Epithelial cell of proximal tubule (primary cell): ENCODE results near the gene SYNGR3. TPM values are rescaled to one million over a fixed set of nuclear protein-coding genes. Genes with fewer than 3 reads are reported as not detected.
A peak's percentile ranks its signal among the peaks of the same experiment; 100 is the strongest.

Source experiments
- DNase-seq: peaks from one replicate; pipeline ENCODE4 v3.0.0-alpha.2; 2011; ENCODE audit warnings: low read depth
- H3K4me3 ChIP-seq: 2 replicates; pipeline ENCODE4 v1.5.1; 2011; ENCODE audit warnings: low read depth, mild to moderate bottlenecking, low read length
- CTCF ChIP-seq: conservative IDR thresholded peaks from 2 replicates; pipeline ENCODE4 v1.5.1; 2012; ENCODE audit warnings: low read depth, mild to moderate bottlenecking, low read length
- total RNA-seq: library from RNA; depleted of rRNA; stranded (reverse); fragments of >200 nt; gene quantifications from 2 replicates; pipeline ENCODE4 v1.2.3, GENCODE V29; 2015

SYNGR3 gene
- total RNA-seq, 1 donor from 2014 or later = 22.0 TPM

DNA sequence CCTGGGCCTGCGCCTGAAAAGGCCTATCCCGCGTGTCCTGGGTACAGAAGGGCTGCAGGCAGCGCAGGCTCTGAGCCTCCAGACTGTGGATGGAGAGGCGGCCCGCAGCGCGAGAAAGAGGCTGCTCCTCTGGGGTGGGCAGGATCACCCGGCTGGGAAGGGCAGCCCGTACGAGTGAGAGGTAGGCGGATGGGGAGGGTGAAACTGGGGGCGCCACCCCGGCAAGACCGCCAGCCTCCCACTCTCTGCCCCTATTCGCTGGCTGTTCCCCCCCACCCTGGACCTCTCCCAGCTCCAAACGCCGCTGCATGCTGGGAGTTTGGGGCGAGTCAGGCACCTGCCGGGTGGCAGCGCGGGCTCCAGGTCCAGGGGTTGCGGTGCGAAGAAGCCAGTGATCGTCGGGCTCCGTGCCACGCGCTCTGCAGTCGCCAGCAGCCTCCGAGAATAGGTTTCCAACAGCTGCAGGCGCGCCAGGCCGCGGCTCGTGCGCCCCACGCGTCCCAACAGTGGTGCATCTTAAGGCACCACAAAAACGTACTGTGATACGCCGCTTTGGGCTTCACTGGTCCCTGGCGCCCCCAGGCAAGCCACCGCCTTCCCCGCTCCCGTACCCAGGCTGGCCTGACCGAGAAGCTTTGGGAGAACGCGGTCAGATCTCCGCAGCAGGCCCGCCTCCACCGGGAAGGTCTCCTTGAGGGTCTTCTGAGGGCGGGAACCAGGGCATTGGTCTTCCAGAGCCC lies 9.6 kb upstream of the SYNGR3 start:
- no peak overlapping the region for H3K4me3 ChIP-seq
- TF ChIP-seq CTCF = no peak
- DNase-seq = no peak

- no peak for TF ChIP-seq CTCF
- no peak for DNase-seq
- H3K4me3 ChIP-seq = no peak overlapping the region
Measured at GRCh38 chr16:1980770-1981087, 9.0 kb upstream of the SYNGR3 start.

DNA sequence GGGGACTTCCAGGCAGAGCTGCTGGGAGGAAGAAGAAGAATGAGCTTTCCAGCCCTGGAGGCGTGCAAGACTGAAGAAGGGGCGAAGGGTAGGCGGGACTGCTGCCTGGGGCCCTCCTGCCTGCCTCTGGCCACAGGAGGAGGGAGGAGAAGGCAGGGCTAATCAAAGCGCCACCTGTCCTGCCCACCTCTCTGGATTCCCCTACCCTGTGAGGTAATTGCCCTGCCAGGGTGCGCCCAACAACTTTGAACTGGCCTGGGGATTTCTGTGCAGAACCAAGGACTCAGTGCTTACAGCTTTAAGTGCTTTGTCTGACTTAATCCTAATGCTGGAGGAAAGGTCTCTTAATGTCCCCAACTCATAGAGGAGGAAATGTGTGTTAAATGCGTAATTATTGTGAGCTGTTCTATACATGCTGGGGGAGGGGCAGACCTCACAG lies 8.4 kb upstream of the SYNGR3 start, which contains the start of gene NOXO1:
NOXO1 (minus strand) TSS at position 72 of the 439 bp plus-strand sequence. CDS start 290 bp downstream, outside the sequence.
- no peak within 1 kb of the TSS for H3K4me3 ChIP-seq
- no peak for DNase-seq
- TF ChIP-seq CTCF = no peak

- TF ChIP-seq CTCF = no peak
- no peak for DNase-seq
- H3K4me3 ChIP-seq = no peak overlapping the region
Measured at GRCh38 chr16:1982013-1982433, 7.7 kb upstream of the SYNGR3 start.

DNA sequence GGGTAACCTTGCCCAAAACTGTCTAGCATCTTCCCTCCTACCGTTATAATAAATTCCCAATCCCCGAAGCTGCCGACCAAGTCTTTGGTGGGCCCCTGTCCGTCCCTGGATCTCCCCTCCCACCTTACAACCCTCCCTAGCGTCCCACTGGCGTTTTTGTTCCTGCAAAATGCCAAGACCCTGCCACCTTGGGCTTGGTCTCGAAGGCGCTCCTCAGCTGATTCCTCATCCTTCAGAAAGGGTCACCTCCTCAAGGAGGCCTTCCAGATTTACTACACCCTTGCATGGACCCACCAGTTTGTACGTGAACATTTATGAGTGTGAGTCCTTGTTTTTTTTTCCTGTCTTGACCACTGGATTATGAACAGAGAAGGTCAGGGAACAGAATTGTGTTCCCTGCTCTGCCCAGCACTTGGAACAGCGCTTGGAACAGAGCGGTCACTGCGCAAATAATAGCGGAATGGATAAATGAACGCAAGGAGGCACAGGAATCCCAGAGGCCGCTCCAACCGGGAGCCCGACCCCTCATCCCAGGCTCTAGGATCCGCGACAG lies 6.7 kb upstream of the SYNGR3 start:
- peak overlapping the region; percentile 77 for H3K4me3 ChIP-seq
- no peak for DNase-seq
- TF ChIP-seq CTCF = no peak

DNA sequence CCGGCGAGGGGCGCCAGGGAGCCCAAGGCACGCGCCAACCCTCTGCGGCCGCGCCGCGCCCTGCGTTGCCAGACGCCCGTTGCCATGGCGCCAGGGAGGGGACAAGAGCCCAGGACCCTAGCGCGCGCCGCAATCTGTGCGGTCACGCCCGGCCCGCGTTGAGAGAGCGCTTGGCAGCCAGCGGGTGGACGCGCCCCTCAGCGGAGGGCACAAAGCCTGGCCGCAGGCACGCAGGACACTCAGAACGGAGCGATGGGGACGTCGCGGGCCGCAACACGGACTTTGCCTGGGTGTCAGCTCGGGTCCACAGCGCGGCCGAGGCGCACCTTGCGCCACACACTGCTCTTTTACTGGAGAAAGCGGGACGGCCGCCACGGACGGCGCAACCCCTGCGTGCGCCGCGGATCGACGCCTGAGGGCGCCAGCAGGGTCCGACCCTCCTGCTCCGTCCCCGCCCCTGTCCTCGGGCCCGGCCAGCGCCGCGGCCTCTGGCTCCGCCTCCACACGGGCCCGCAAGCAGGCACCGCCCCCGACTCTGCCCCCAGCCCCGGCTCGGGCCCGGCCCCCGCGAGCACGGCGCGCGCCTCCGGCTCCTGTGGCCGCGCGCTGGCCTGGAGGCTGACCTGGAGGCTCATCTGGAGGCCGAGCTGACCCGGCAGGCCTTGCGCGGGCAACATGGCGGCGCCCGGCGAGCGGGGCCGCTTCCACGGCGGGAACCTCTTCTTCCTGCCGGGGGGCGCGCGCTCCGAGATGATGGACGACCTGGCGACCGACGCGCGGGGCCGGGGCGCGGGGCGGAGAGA lies 6.0 kb upstream of the SYNGR3 start, which contains the start of gene GFER:
GFER (plus strand) TSS at position 650 of the 803 bp plus-strand sequence; CDS start at position 676, 26 bp downstream.
- TF ChIP-seq CTCF = peak; percentile 30
- peak within 1 kb of the TSS; percentile 77 for H3K4me3 ChIP-seq
- DNase-seq = no peak
